ENCODE measurements around the gene AFM. TPM values are rescaled to one million over a fixed set of nuclear protein-coding genes. Genes with fewer than 3 reads are reported as not detected.

AFM gene
- total RNA-seq, 1 experiment from 2014 or later: not detected

- peak; percentile 90 for DNase-seq (ENCODE audit: unreplicated experiment)
- intact Hi-C loops (cut with micrococcal nuclease): no loop called here
- Mint-ChIP-seq H3K36me3 (ENCODE audit: insufficient read depth, unreplicated experiment) (no peaks in the 10 kb centered on the region), H3K27ac (ENCODE audit: low read depth, unreplicated experiment) (peak overlapping the region; percentile 71), H3K4me1 (ENCODE audit: insufficient read depth, unreplicated experiment) (peaks cover 11% of the 10 kb centered on the region), H3K4me3 (ENCODE audit: unreplicated experiment) (no peak overlapping the region), H3K27me3 (ENCODE audit: insufficient read depth, unreplicated experiment) (no peaks in the 10 kb centered on the region), H3K9me3 (ENCODE audit: unreplicated experiment) (no peaks in the 10 kb centered on the region)
- CTCF ChIA-PET: interaction anchor here (1.1 to 2.4 kb wide), 3 partner anchors 109 to 202 kb away, joined by 3 to 15 read pairs (median 5); no protein-coding TSS in a partner anchor
- POLR2A ChIA-PET: interaction anchor here (0.6 to 1.2 kb wide), 3 partner anchors 9 to 188 kb away, joined by 3 to 5 read pairs (median 5); no protein-coding TSS in a partner anchor
- TF ChIP-seq, protein P1, sequence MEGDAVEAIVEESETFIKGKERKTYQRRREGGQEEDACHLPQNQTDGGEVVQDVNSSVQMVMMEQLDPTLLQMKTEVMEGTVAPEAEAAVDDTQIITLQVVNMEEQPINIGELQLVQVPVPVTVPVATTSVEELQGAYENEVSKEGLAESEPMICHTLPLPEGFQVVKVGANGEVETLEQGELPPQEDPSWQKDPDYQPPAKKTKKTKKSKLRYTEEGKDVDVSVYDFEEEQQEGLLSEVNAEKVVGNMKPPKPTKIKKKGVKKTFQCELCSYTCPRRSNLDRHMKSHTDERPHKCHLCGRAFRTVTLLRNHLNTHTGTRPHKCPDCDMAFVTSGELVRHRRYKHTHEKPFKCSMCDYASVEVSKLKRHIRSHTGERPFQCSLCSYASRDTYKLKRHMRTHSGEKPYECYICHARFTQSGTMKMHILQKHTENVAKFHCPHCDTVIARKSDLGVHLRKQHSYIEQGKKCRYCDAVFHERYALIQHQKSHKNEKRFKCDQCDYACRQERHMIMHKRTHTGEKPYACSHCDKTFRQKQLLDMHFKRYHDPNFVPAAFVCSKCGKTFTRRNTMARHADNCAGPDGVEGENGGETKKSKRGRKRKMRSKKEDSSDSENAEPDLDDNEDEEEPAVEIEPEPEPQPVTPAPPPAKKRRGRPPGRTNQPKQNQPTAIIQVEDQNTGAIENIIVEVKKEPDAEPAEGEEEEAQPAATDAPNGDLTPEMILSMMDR (IDR thresholded peaks at IDR 0.05; ENCODE audit: unreplicated experiment): no peak
- BruUV-seq (replicated peaks): no TSS peak
Measured at GRCh38 chr4:73450398-73451004, 31.0 kb upstream of the AFM start.

DNA sequence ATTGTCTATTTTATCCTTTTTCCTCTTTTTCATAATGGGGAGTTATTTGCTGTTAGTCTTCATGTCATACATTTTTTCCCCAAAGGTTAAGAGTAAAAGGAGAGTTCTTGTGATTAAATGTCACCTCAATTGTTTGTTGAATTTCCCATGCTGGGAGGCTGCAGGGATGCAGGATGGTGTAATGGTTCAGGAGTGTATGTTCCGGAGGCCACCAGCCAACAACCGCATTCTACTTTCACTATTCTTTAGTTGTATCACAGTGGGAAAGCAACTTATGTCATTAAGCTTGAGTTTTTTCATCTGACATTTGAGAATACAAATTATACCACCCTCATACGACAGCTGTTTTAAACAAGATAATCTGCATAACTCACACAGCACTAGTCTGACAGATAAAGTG lies 30.1 kb upstream of the AFM start:
- no peak overlapping the region for H3K4me3 Mint-ChIP-seq (ENCODE audit: unreplicated experiment)
- no TSS peak for BruUV-seq (replicated peaks)
- H3K27ac Mint-ChIP-seq (ENCODE audit: low read depth, unreplicated experiment): no peak overlapping the region
- intact Hi-C loops (cut with micrococcal nuclease): no loop called here
- POLR2A ChIA-PET: interaction anchor here (0.6 kb wide), 1 partner anchor 13 kb away, joined by 3 read pairs; no protein-coding TSS in a partner anchor
- DNase-seq (ENCODE audit: unreplicated experiment): peak; percentile 9
- CTCF ChIA-PET: interaction anchor here (1.0 to 2.4 kb wide), 3 partner anchors 110 to 201 kb away, joined by 3 to 15 read pairs (median 4); no protein-coding TSS in a partner anchor
- no peaks in the 10 kb centered on the region for H3K9me3 Mint-ChIP-seq (ENCODE audit: unreplicated experiment)
- no peaks in the 10 kb centered on the region for H3K36me3 Mint-ChIP-seq (ENCODE audit: insufficient read depth, unreplicated experiment)
- TF ChIP-seq, protein P1 (IDR thresholded peaks at IDR 0.05; ENCODE audit: unreplicated experiment): no peak
- H3K4me1 Mint-ChIP-seq (ENCODE audit: insufficient read depth, unreplicated experiment): peaks cover 11% of the 10 kb centered on the region
- H3K27me3 Mint-ChIP-seq (ENCODE audit: insufficient read depth, unreplicated experiment): no peaks in the 10 kb centered on the region

DNA sequence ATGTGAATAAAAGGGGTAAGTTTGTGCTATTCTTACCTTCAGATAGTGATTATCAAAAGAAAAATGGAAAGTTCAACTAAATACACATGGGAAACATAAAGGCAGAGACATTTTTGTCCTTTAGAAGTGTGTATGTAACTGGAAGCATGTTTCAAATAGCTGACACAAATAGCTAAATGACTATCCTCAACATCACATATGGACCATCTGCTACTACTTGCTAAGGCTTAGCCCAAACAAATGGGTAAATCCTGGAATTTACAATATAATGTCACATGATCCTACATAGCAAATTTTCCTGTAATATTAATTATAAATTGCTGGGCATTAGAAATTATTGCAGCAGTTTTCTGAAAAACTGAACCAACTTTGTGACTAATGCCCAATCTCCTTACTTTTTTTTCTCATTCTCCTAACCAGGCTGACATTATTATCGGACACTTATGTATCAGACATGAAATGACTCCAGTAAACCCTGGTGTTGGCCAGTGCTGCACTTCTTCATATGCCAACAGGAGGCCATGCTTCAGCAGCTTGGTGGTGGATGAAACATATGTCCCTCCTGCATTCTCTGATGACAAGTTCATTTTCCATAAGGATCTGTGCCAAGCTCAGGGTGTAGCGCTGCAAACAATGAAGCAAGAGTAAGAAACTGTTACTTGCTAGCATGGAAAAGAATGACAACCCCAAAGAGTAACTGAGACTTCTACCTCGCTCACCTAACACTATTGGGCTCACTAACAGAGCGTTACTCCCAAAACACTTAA lies 29.4 kb upstream of the AFM start:
- no peak for DNase-seq (ENCODE audit: unreplicated experiment)
- peaks cover 11% of the 10 kb centered on the region for H3K4me1 Mint-ChIP-seq (ENCODE audit: insufficient read depth, unreplicated experiment)
- no peaks in the 10 kb centered on the region for H3K9me3 Mint-ChIP-seq (ENCODE audit: unreplicated experiment)
- TF ChIP-seq, protein P1 (IDR thresholded peaks at IDR 0.05; ENCODE audit: unreplicated experiment): no peak
- ChIA-PET POLR2A (interaction anchor here (0.6 to 0.7 kb wide), 2 partner anchors 111 to 170 kb away, joined by 3 to 4 read pairs; no protein-coding TSS in a partner anchor), CTCF (interaction anchor here (0.5 to 2.4 kb wide), 4 partner anchors 111 to 200 kb away, joined by 3 to 15 read pairs (median 4); no protein-coding TSS in a partner anchor)
- no peak overlapping the region for H3K4me3 Mint-ChIP-seq (ENCODE audit: unreplicated experiment)
- BruUV-seq (replicated peaks): no TSS peak
- H3K27ac Mint-ChIP-seq (ENCODE audit: low read depth, unreplicated experiment): no peak overlapping the region
- H3K27me3 Mint-ChIP-seq (ENCODE audit: insufficient read depth, unreplicated experiment): no peaks in the 10 kb centered on the region
- H3K36me3 Mint-ChIP-seq (ENCODE audit: insufficient read depth, unreplicated experiment): no peaks in the 10 kb centered on the region
- intact Hi-C loops (cut with micrococcal nuclease): no loop called here

Data from MCF 10A (cell line).